Measurements from ENCODE around the gene GBGT1.
"Not testable (repeated sequence)": the region's sequence is repeated elsewhere in the genome, so short reads cannot be mapped to it uniquely, and the experiment has no call there.

Gene GBGT1

DNA sequence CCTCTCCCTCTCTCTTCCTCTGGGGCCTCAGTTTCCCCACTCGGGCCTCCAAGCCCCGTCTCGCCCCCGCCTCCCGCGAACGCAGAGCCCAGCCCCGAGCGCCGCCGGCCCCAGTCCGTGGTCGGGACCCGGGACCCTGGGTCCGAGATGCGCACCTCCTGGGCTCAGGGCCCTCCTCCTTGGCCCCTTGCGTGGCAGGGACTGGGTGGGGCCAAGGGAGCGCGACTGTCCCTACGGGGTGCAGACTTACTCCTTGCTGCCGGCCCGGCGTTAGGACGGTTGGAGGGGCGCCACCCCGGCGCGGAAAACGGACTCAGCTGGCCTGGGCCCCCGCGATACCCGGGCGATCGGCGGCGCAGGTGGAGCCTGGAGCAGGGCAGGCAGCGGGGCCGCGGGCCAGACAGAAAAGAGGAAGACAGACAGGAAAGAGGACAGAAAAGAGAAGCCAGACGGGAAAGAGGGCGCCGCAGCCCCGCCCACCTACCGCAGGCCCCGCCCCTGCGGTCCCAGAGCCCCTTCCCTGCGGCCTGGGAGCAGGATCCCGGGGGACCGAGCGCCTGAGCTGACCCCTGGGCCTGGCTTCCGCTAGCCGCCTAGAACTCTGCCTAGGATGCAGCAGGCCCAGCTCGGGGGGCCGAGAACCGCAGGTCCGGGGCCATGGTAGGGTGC is at the start of gene GBGT1:
GBGT1 (minus strand) TSS at position 411 of the 669 bp plus-strand sequence. CDS start 1,502 bp downstream, outside the sequence.
- DNase-seq, result no peak

DNA sequence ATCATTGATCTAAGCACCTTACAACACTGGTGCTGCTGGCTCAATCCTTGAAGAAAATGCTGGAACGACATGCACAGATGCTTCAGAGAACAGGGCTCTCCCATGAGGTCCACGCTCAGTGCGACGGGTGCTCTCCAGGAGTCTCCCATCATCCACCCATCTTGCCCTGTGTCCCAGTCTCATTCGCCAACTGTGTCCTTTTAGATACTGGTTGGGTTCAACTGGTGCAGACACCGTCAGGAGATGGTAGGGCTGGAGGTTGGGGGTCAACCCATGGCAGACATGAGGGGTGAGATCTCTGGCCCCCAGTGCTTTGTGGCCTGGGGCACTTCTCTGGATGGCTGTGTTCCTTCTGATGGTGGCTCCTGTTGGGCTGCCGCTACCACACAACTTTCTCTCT is 46.9 kb upstream of the GBGT1 start:
- no peak for DNase-seq

DNA sequence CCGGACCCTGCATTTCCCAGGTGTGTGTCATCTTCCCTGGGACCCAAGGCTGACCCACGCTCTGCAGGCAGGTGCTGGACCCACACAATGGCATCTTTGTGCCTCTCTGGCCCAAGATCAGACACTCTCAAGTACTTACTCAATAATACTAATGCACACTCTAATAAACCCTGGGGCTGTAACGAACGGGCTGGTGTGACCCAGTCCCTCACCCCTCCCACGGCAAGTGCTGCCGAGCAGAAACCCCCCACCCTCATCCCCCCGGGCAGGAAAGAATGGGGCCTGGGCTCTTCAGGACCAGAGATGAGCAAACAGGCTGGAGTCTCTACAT is 46.5 kb upstream of the GBGT1 start:
- no peak for DNase-seq

DNA sequence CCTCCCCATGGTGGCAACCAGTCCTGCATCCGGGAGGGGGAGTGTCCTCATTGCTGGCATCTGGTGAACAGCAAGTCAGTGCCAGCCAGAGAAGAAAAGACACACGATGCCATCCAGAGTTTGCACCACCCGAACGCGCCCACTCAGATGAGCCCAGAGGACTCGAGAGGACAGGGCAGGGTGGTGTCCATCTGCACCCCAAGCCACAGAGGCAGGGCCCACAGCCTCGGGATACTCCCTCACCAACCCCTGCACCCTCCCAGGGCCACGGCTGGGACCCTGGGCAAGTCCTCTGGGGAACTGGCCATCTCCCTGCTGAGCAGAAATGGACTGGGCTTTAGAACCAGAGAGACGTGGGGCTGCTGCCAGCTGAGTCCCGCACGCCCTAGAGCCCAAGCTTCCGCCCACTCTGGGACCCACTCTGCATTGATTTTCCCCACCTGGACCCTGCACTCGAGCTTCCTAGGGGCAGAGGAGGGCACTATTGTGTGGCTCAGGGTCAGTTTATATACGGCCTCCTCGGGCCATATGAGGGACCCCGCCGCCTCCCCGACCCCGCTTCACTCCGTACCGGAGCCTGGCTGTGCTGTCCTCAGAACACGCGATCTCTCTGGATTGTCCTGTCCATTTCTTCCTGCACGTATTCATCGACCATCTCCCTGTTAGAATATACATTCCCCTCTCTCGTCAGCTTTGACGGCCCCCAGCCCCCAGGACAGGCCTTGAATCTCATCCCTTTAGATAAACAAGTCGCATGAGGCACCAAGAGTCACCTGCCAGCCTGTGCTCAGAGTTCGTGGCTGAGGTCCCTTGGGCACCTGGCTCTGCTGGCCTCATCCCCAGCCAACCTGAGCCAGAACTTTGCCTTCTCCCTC is 45.9 kb upstream of the GBGT1 start:
- DNase-seq, result not testable (repeated sequence)

DNA sequence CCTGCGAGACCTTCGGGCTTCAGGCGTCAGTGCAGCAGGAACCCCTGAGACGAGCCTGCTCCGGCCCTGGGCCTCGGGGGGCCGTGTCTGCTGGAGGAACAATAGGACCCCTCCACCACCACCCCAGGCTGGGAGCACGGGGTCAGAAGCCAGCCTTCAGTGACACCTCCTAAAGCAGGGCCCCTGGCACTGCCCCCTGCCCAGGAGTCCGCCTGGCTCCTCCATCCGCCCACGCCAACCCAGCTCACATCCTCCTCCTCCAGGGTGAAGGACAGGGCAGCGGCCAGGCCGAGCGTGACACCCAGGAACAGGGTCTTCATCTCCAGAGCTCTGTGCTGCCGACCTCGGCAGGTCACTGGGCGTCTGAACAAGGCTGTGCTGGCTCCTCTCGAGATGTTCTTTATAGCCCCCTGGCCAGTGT is 45.2 kb upstream of the GBGT1 start, which contains the start of gene OBP2B:
OBP2B (minus strand) TSS at position 371 of the 421 bp plus-strand sequence; CDS start at position 320, 51 bp downstream.
- DNase-seq, result not testable (repeated sequence)

DNA sequence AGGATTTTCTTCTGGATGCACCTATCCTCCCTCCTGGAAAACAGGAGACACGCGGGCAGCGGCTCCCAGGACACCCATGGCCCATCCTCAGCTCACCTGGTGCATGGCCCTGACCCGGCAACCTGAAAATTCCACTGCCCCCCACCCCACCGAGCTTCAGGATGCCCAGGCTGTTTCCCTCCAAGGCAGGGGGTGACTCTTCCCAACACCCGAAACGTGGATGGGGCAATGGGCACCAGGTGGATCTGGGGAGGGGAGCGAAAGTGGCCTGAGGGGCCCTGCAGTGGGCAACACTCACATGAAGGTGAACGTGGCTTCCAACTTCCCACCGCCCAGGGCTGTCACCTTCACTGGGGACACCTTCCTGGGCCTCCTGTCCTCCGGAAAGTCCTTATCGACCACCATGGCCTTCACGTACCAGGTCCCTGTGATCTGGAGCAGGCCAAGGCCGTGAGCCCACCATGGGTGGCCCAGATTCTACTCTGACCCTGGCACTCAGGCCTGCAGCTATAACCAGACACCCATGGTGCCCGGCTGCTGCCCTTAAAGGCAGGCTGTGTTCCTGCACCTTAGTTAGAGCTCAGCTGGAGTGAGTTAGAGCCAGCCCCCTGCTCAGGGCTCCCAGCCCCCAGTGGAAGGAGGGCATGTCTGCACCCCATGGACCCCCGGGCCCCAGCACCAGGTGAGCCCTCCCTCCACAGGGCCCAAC is 44.6 kb upstream of the GBGT1 start:
- DNase-seq, result not testable (repeated sequence)

DNA sequence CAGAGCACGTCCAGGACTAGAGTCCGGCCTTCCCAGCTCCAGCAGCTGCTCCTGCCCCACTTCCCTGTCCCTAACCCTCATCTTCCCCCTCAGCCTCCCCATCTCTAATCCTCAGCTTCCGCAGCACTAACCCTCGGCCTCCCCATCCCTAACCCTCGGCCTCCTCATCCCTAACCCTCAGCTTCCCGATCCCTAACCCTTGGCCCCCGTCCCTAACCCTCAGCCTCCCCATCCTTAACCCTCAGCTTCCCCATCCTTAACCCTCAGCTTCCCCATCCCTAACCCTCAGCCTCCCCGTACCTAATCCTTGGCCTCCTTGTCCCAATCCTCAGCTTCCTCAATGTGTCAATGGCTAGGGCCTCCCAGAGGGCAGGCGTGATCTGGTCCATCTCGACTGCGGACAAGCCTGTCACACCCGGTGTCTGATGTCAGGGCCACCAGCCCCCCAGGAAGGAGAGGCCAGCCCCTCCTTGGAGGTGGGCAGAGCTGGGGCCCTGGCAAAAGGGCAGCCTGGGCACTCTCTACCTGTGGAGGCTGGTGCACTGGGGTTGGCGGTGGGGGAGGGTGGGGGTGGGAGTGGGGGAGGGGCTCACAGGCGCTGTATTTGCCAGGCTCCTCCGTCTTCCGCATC is 43.9 kb upstream of the GBGT1 start:
- DNase-seq, result no peak

DNA sequence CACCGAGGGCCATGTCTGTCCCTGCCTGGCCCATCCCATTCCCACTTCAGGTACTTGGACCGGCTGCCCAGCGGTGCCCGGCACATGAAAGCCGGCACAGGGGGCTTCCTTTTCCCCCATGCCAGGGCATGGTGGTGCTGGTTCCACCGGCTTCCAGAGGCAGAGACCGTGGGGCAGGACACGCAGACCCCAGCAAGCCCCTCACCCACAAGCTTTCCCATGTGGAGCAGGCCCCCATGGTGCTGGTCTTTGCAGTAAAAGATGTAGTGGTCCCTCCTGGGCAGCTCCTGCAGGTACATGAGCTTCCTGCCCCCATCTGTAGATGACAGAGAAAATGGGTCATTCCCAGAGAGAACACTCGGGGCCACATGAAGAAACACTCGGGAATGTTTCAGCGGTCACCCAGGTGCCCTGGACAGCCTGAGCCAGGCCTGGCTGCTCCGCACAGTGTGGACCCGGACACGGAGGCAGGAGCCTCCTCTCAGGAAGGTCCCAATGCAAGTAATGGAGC is 43.4 kb upstream of the GBGT1 start:
- no peak for DNase-seq

DNA sequence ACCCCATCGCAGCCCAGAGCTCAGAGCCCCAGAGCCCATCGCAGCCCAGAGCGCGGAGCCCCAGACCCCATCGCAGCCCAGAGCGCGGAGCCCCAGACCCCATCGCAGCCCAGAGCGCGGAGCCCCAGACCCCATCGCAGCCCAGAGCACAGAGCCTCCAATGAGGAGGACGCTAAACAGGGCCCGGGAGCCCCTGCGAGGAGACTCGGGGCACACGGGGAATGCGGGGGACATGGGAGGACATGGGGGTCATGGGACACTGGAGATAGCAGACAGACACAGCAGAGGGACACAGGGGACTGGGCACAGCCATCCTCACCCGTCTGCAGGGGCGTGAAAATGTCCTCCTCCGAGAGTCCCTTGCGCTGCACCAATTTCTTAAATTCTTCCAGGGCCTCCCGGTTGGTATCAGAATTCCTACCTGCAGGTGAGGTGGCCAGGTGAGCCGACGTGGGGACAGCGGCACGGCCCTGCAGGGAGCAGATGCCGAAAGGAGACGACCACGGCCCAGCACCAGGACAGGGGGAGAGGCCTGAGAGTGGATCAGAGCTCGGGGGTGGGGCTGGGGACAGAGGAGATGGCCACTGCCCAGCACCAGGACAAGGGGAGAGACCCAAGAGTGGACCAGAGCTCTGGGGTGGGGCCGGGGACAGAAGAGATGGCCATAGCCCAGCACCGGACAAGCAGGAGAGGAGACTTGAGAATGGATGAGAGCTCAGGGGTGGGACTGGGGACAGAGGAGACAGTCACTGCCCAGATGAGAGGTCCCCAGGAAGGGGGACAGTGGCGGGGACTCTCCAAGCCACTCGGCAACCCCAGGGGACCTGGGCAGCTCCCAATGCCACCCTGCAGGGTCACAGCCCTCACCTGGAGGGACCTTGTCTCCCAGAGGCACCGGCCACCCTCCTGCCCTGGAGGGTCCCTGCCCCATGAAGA is 42.5 kb upstream of the GBGT1 start:
- DNase-seq, result no peak

DNA sequence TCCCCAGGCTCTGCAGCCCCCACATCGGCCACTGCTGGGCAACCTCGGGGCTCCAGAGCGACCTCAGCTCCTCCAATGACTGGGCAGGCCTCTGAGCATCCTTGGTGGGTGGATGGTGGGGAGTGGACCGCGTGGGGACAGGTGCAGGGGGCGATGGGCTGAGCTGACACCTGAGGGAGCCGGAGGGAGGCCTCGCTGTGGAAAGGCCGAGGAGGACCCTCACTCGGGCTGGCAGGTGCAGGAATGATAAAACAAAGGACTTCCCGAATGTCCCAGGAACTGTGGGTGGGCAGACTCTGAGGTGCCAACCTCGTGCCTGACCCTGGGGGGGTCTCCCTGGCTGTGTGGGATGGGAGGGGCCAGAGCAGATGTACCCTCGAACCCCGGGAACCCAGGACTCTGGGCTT is 41.8 kb upstream of the GBGT1 start:
- DNase-seq, result not testable (repeated sequence)

DNA sequence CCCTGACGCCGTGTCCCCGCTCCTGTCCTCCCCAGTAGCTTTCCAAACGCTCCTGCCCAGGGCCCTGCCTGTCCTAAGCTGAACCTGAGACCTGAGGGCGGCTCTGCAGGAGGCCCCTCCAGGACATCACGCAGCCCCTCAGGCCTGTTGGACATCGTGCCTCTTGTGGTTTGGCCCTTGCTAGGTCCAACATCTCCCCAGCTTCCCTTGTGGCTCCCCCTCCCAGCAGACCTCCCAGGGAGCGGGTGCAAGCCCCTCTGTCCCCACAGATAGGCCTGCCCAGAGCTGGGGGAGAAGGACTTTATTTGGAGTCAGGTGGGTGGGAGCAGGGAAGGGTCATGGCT is 41.3 kb upstream of the GBGT1 start:
- no peak for DNase-seq

DNA sequence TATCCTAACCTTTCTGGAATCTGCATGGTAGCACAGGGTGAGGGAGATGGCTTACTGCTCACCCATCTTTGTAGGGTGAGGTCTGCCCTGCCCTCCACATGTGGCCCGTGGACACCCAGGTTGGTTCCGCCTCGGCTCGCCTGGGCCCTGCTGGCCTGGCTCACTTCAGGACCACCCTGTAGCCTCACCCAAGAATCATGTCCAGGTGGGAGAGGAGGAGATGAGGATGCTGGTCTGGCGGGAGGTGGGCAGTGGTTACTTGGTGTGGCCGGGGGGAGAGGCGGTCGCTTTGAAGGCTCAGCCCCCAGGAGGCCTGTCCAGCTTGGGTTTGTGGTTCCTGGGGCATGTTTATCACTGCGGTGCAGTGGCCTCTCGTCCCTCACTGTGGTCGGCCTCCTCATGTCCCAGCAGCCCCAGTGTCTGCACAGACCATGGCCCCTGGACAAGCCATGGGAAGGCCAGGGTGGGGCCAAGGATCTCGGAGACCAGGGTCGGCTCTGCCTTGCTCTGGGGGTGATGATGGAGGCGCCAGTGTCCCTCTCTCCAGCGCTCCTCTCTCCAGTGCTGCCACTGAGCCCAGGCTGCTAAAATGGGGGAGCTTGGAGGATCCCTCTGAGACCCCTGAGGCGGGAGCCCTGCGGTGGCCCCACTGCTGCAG is 40.8 kb upstream of the GBGT1 start:
- DNase-seq, result no peak

DNA sequence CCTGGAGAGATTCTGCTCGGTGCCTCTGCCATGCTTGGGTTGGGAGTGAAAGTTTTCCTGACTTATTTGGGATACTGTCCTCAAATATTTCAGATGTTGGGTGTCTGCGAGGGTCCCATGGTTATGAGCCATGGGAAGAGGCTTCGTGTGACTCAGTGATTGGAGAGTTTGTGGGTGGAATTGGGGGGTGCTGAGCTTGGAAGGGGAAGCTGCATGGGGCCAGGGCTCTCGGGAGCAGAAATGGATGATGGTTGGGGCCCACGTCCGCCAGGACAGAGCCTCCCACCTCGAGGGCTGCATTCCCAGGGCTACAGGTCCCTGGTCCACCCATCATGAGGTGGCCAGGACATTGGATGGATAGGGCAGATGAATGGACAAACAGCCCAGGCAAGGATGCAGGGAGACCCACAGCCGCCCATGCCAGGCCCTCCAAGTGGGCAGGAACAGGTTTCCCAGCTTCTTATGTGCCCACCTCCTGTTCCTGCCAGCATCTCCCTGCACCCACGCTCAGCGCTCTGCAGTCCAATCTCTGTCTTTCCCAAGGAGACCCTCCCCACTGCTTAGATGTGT is 39.9 kb upstream of the GBGT1 start:
- no peak for DNase-seq

DNA sequence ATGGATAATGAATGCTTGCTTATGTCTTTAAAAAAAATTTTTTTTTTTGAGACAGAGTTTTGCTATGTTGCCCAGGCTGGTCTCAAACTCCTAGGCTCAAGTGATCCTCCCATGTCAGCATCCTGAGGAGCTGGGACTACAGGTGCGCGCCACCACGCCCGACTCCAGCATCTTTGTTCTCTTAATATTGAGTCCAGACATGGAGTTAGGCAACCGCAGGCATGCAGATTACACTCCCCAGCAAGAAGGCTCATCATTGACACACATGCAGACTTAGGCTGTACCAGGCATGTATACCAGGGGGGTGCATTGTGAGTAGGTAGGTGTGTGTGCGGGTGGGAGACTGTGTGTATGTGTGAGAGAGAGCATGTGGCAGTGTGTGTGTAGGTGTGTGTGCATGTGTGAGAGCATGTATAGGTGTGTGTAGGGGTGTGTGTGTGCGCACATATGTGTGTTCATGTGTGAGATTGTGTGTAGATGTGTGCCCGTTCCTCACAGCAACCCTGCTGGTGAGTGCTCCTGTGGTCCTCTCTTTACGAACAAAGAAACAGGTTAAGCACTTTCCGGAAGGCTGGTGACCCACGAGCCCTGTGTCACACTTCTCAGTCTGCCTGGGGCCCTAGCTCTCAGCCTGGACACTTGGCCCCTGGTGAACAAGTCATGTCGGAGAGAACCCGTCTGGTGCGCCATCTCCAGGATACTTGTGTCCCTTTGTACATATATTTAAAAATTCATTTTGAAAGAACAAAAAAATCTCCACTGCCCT is 39.2 kb upstream of the GBGT1 start:
- no peak for DNase-seq

DNA sequence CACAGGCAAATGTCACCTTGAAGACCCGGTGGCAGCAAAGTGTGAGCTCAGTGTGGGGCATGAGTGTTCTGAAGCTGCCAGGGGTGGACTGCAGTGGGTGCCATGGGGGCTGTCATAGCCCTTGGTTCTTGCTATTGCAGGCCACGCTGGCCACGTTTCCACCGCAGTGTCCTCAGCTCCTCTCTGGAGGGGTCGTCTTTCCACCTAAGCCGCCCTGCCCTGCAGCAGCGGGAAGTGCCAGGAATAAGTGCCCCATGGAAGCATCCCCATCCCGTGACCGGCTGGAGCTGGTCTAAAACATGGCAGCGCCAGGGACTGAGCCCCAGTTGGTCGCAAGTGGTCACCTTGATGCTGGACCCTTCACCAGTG is 38.4 kb upstream of the GBGT1 start:
- DNase-seq, result no peak

DNA sequence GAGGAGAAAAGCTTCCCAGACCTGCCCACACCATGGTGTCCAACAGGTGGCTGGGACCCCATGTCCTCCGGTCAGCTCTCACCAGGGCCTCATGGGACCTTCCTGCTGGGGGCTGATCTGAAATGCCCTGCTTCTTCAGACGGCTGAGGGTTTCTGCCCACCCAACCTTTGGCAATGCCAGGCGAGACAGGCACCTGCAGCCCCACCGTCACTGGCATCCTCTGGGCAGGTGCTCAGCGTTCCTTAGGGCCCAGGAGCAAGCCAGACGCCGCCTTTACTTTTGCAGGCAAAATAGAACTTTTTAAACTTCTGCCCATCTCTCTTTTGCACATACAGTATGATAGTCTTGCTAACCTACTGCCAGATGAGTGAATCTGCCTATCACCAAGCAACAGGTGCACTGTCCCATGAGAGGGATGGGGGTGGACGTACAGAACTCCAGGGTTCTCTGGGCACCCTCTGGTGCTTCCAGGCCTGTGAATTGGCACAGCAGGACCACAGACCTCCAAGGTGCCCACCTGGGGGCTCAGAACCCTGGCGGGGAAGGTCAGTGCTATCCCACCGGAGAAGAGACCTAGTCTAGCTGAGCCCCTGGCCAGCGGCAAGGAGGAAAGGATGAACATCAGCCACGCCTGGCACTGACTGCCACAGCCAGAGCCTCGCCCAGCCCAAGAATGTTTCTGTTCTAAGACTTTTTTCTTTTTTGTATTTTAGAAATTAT is 37.9 kb upstream of the GBGT1 start:
- no peak for DNase-seq

DNA sequence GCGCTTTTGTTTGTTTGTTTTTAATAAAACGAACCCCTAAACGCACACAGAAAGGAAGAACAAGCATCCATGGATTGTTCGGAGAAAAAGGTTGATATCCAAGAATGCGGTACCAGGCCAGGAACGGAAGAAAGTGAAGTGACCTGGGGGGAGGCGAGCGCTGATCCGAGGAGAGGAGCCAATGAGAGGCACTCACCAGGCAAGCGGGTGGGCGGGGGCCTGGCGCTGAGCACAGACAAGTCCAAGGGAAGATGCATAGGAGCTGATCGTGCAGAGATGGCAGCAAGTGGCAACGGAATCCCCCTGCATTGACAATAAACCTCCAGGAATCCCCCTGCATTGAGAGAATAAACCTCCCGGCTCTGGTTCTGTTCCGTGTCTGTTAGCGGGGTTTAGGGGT is 36.9 kb upstream of the GBGT1 start:
- no peak for DNase-seq

DNA sequence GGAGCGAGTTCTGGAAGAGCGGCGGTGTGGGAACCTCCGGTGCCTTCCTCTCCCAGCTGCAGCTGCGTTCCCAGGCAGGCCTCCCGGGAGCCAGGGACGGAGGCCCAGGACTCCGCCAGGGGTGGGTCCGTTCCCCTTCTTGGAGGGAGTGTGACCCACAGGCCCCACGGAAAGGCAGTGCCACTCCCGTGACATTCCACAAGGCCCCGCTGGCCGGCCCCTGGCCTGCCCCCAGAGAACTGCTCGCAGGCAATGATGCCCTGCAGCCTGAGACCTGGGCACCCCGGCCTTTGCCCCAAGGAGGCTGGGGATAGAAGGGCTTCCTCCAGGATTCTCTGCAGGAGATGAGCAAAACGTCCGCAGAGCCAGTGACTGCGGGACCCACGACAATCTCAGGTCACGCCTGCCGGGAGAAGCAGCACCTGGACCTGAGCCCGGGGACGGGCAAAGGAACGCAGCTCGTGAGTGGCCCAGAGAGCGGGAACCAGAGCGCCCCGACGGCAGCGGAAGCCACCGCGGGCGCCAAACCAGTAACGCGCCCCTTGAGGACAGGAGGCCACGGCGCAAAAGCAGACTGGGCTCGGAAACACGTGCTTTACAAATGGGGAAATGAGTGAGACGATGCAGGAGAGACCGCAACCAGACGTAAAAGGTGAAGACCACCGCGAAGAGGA is 36.1 kb upstream of the GBGT1 start:
- DNase-seq, result no peak

DNA sequence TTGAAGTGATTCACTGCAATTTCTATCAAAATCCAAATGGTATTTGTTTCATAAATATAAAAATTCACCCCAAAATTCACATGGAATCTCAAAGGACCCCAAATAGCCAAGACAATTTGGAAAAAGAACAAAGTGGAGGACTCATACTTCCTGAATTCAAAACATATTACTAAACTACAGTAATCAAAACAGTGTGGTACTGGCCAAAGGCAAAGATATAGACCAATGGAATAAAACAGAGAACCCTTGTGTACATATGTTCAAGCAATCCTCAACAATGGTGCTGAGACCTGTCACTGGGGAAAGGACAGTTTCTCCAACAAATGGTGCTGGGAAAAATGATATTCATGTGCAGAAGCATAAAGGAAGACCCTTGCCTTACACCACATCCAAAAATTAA is 31.3 kb upstream of the GBGT1 start:
- no peak for DNase-seq
